ENCODE data around the gene CNGB1.

DNA sequence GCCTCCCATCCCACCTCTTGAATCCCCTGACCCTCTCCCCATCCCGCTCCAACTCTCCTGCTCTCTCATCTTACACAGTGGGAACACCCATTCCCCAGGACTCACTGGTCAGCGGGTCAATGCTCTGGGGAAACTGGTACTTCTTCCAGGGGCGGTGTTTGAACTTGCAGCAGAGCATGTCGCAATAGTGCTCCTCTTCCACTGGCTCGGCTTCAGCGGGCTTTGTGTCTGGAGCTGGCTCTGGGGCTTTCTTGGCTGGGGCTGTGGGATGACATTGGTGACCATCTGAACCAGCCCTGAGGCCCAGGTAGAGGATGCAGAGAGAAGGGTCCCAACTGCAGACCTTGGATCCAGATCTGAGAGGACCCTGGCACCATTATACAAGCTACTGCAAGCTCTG is 51.9 kb downstream of the CNGB1 start:
- TF ChIP-seq, protein P1, sequence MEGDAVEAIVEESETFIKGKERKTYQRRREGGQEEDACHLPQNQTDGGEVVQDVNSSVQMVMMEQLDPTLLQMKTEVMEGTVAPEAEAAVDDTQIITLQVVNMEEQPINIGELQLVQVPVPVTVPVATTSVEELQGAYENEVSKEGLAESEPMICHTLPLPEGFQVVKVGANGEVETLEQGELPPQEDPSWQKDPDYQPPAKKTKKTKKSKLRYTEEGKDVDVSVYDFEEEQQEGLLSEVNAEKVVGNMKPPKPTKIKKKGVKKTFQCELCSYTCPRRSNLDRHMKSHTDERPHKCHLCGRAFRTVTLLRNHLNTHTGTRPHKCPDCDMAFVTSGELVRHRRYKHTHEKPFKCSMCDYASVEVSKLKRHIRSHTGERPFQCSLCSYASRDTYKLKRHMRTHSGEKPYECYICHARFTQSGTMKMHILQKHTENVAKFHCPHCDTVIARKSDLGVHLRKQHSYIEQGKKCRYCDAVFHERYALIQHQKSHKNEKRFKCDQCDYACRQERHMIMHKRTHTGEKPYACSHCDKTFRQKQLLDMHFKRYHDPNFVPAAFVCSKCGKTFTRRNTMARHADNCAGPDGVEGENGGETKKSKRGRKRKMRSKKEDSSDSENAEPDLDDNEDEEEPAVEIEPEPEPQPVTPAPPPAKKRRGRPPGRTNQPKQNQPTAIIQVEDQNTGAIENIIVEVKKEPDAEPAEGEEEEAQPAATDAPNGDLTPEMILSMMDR (IDR thresholded peaks at IDR 0.05), result no peak
- TF ChIP-seq POLR2A (IDR thresholded peaks at IDR 0.05) (no peak), EP300 (IDR thresholded peaks at IDR 0.05) (no peak), POLR2AphosphoS5 (IDR thresholded peaks at IDR 0.05) (no peak)
